OCI-LY1 (cell line): Measurements from ENCODE around the gene MAPT.

Experiments used
- H2AFZ ChIP-seq: fragments of 200-600 bp; sonication (generic), shearing (Covaris generic); 2 replicates; pipeline ENCODE4 v1.6.0; 2014; ENCODE audit warnings: antibody characterized with exemption, mild to moderate bottlenecking, low read length
- H3F3A ChIP-seq: fragments of 200-600 bp; sonication (generic), shearing (Covaris generic); 2 replicates; pipeline ENCODE4 v1.6.0; 2014; ENCODE audit warnings: mild to moderate bottlenecking, antibody characterized with exemption, low read length, moderate library complexity; ENCODE audit not compliant: insufficient read depth
- H3K27ac ChIP-seq: fragments of 200-600 bp; sonication (generic); 2 replicates; pipeline ENCODE4 v1.5.1; 2014; ENCODE audit warnings: low read length, mixed run types, mild to moderate bottlenecking, low read depth; ENCODE audit not compliant: poor library complexity, severe bottlenecking
- H3K27me3 ChIP-seq: fragments of 200-600 bp; sonication (generic); 2 replicates; pipeline ENCODE4 v1.6.0; 2014; ENCODE audit warnings: antibody characterized with exemption, mild to moderate bottlenecking, low read length, moderate library complexity; ENCODE audit not compliant: insufficient read depth
- H3K36me3 ChIP-seq: fragments of 200-600 bp; sonication (generic); 2 replicates; pipeline ENCODE4 v1.6.1; 2014; ENCODE audit warnings: mild to moderate bottlenecking, antibody characterized with exemption, low read length, moderate library complexity, mixed read lengths; ENCODE audit not compliant: insufficient read depth
- H3K4me1 ChIP-seq: fragments of 200-600 bp; sonication (generic); 2 replicates; pipeline ENCODE4 v1.5.1; 2014; ENCODE audit warnings: mild to moderate bottlenecking, low read length, moderate library complexity; ENCODE audit not compliant: insufficient read depth, severe bottlenecking
- H3K4me2 ChIP-seq: fragments of 200-600 bp; sonication (generic), shearing (Covaris generic); 2 replicates; pipeline ENCODE4 v1.6.1; 2014; ENCODE audit warnings: low read length
- H3K4me3 ChIP-seq: fragments of 200-600 bp; sonication (generic); 2 replicates; pipeline ENCODE4 v1.5.1; 2014; ENCODE audit warnings: low read length, low read depth, mild to moderate bottlenecking, mixed read lengths; ENCODE audit not compliant: poor library complexity, severe bottlenecking
- H3K79me2 ChIP-seq: fragments of 200-600 bp; shearing (Covaris generic); 2 replicates; pipeline ENCODE4 v1.6.1; 2016; ENCODE audit warnings: mixed run types, low read length, mixed read lengths; ENCODE audit not compliant: insufficient read depth
- H3K9ac ChIP-seq: fragments of 200-600 bp; sonication (generic), shearing (Covaris generic); 2 replicates; pipeline ENCODE4 v1.6.1; 2014; ENCODE audit warnings: mild to moderate bottlenecking, low read length, mixed read lengths
- H3K9me2 ChIP-seq: fragments of 200-600 bp; sonication (generic), shearing (Covaris generic); 2 replicates; pipeline ENCODE4 v1.6.1; 2014; ENCODE audit warnings: low read depth, mild to moderate bottlenecking, low read length, mixed read lengths
- H3K9me3 ChIP-seq: fragments of 200-600 bp; shearing (Covaris generic); 2 replicates; pipeline ENCODE4 v1.6.1; 2014; ENCODE audit warnings: low read length, mixed read lengths
- H4K20me1 ChIP-seq: fragments of 200-600 bp; sonication (generic), shearing (Covaris generic); 2 replicates; pipeline ENCODE4 v1.6.0; 2016; ENCODE audit warnings: mild to moderate bottlenecking, low read length; ENCODE audit not compliant: insufficient read depth
- EZH2 ChIP-seq: fragments of 200-600 bp; sonication (generic), shearing (Covaris generic); IDR thresholded peaks from 2 replicates; pipeline ENCODE4 v1.8.0; 2017; ENCODE audit warnings: borderline replicate concordance, mixed run types, mild to moderate bottlenecking, antibody characterized with exemption, low read length, moderate library complexity, mixed read lengths
- TF ChIP-seq, protein P1 (sequence below): fragments of 200-600 bp; sonication (generic), shearing (Covaris generic); IDR thresholded peaks from 2 replicates; pipeline ENCODE4 v1.5.1; 2017; ENCODE audit warnings: mild to moderate bottlenecking, antibody characterized with exemption, low read length, moderate library complexity, mixed read lengths

The MAPT gene

DNA sequence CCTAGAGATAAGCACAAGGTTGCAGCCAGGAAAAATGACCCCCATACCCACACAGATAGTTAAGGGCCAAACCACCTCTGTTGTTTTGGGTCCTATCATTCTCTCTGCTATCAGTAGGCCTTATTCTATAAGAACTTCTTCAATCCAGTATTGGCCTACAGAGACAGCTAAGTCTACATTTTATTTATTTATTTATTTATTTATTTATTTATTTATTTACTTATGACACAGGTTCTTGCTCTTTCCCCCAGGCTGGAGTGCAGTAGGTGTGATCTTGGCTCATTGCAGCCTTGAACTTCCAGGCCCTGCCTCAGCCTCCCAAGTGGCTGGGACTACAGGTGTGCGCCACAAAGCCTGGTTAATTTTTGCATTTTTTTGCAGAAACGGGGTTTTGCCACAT lies 7.5 kb upstream of the MAPT start:
- TF ChIP-seq, protein P1, sequence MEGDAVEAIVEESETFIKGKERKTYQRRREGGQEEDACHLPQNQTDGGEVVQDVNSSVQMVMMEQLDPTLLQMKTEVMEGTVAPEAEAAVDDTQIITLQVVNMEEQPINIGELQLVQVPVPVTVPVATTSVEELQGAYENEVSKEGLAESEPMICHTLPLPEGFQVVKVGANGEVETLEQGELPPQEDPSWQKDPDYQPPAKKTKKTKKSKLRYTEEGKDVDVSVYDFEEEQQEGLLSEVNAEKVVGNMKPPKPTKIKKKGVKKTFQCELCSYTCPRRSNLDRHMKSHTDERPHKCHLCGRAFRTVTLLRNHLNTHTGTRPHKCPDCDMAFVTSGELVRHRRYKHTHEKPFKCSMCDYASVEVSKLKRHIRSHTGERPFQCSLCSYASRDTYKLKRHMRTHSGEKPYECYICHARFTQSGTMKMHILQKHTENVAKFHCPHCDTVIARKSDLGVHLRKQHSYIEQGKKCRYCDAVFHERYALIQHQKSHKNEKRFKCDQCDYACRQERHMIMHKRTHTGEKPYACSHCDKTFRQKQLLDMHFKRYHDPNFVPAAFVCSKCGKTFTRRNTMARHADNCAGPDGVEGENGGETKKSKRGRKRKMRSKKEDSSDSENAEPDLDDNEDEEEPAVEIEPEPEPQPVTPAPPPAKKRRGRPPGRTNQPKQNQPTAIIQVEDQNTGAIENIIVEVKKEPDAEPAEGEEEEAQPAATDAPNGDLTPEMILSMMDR, result no peak
- TF ChIP-seq EZH2, result no peak
- no peaks in the 10 kb centered on the region for H4K20me1 ChIP-seq
- no peak overlapping the region for H3K9ac ChIP-seq
- no peak overlapping the region for H3K27ac ChIP-seq
- no peak overlapping the region for H2AFZ ChIP-seq
- H3K4me1 ChIP-seq, result no peaks in the 10 kb centered on the region
- no peak overlapping the region for H3K4me2 ChIP-seq
- H3K9me2 ChIP-seq, result no peaks in the 10 kb centered on the region
- no peaks in the 10 kb centered on the region for H3K36me3 ChIP-seq
- no peaks in the 10 kb centered on the region for H3F3A ChIP-seq
- H3K27me3 ChIP-seq, result 0 out of 2 replicates have a peak, but pooled peaks cover 5% of the 10 kb centered on the region
- H3K79me2 ChIP-seq, result no peaks in the 10 kb centered on the region
- no peaks in the 10 kb centered on the region for H3K9me3 ChIP-seq
- no peak overlapping the region for H3K4me3 ChIP-seq

DNA sequence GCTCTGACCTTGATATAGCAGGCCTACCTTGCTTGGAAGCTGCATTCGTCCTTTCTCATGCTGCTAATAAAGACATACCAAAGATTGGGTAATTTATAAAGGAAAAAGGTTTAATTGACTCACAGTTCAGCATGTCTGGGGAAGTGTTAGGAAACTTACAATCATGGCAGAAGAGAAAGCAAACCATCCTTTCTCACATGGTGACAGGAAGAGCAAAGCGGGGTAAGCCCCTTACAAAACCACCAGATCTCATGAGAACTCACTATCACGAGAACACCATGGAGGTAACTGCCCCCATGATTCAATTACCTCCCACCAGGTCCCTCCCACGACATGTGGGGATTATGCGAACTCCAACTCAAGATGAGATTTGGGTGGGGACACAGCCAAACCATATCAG lies 6.0 kb upstream of the MAPT start:
- Histone ChIP-seq H3K9ac (no peak overlapping the region), H3K4me1 (no peaks in the 10 kb centered on the region), H3K9me2 (no peaks in the 10 kb centered on the region), H3K27ac (no peak overlapping the region), H3F3A (no peaks in the 10 kb centered on the region), H2AFZ (no peak overlapping the region), H3K27me3 (no peaks in the 10 kb centered on the region), H3K9me3 (no peaks in the 10 kb centered on the region), H4K20me1 (no peaks in the 10 kb centered on the region), H3K4me2 (no peak overlapping the region), H3K79me2 (no peaks in the 10 kb centered on the region), H3K36me3 (no peaks in the 10 kb centered on the region), H3K4me3 (no peak overlapping the region)
- no peak for TF ChIP-seq EZH2
- TF ChIP-seq, protein P1, result no peak

DNA sequence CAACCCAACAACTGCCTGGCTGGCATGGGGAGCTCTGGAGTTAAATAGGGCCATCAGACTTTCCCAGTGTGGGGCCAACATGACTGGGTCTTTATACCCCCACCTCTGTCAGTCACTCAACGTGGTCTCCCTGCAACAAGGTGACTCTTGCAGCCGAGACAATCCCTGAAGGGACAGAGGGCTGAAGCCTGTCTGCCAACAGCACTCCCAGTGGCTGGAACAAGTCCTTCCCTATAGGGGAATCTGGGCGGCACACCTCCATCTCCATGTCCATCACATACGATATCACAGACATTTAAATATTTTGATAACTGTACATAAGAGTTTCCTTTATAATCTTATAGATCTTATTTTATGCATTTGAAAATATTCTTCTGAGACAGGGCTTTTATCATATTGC lies 4.8 kb upstream of the MAPT start:
- no peak overlapping the region for H3K4me3 ChIP-seq
- no peaks in the 10 kb centered on the region for H4K20me1 ChIP-seq
- H3K9me2 ChIP-seq, result no peaks in the 10 kb centered on the region
- H3K36me3 ChIP-seq, result no peaks in the 10 kb centered on the region
- TF ChIP-seq, protein P1, result no peak
- TF ChIP-seq EZH2, result no peak
- no peaks in the 10 kb centered on the region for H3F3A ChIP-seq
- H3K79me2 ChIP-seq, result no peaks in the 10 kb centered on the region
- H3K4me1 ChIP-seq, result peaks cover 1% of the 10 kb centered on the region
- no peak overlapping the region for H2AFZ ChIP-seq
- no peak overlapping the region for H3K9ac ChIP-seq
- no peak overlapping the region for H3K27ac ChIP-seq
- H3K4me2 ChIP-seq, result no peak overlapping the region
- no peaks in the 10 kb centered on the region for H3K27me3 ChIP-seq
- no peaks in the 10 kb centered on the region for H3K9me3 ChIP-seq
